Stimulated activated naive CD4-positive, alpha-beta T cell treated with Interleukin-2 at 50 U/mL for 16 hours (primary cell): Measurements from ENCODE around the gene LRFN2.

Source experiments
- DNase-seq: peaks from one replicate; lab custom pipeline; 2025; lab: John Stamatoyannopoulos, UW

LRFN2 gene

DNA sequence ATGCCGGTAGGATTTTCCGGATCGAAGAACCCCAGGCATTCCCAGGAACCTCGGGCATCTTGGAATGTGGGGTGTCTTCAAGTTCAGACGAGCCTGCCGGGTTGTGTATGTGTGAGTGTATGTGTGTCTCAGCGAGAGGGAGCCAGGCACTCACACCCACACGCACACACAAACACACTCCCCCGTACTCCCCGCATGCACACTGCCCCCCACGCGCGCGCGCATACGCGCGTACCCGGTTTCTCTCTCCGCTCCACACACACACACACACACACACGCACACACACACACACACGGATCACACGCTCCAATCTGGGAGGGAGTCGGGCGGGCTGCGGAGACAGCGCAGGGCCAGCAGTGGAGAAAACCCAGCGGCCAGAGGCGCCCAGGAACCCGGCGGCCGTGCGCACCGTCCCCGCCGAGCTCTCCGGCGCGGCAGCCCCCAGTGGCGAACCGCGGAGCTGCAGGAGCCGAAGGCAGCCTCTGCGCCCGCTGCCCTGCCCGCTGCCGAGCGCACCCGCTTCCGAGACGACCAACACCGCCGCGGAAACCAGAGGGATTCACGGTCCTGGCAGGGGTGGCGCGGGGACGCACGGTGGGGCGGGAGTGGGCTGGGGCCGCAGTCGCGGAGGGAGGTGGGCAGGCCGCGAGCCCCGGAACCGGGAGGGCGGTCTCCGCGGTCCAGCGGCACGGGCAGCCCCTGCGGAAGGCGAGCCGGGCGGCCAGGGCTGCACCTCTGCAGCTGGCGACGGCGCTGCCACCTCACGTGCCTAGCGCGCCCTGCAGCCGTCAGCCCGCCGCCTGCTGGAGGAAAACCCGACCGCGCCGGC lies at the start of gene LRFN2:
Gene LRFN2, minus strand, starts transcription at position 125 of the 830 bp plus-strand sequence.
- DNase-seq: peak; percentile 33

DNA sequence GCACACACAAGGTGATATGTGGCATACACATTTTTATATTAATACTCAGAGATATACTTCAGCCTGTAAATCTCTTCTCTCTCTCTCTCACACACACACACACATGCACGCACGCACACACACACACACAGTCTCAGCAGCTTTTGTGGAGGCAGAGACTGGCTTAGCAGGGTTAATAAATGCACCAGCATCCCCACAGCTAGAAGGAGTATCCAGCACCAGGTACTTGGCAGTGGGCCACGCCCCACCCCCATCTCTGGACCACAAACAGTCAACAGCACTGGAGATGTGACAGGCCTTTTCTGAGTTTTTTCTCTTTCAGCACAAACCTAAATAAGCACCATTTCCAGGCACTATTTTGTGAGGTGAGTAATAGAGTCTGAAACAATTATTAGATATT lies 47.3 kb upstream of the LRFN2 start:
- no peak for DNase-seq

DNA sequence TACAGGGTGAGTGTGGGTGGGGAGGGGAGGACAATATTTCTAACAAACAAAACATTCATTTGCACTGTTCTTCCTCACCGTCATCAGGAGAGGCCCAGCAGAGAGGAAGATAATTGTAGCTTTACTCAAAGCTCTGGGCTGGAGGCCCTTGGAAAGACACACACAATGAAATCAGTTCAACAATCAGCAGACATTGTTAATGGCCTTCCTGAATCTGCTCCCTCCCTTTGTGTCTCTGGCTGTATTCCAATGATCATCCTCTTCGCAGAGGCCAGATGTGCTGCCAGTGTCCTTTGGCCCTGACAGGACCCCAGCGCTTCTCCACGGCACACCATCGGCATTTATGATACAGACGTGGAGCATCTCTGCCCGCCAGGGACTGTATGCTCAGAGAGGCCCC lies 44.6 kb upstream of the LRFN2 start:
- no peak for DNase-seq

DNA sequence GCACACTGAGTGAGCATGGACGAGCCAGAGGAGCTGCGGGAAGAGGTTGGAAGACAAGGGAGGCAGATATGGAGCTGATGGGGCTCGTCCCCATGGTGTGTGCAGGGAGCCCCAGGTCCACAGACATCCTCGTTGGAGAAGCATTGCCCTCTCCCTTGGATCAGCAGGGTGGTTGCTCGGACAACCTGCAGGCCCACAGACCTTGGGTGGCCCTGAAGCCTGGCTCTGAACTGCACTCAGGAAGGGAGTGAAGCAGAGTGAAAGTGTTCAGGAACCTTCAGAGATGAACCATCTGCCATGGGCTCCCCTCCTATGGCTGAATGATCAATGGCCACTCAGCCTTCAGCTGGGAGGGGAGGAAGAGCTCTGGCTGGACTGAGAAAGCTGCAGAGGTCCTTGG lies 43.3 kb upstream of the LRFN2 start:
- DNase-seq: no peak

DNA sequence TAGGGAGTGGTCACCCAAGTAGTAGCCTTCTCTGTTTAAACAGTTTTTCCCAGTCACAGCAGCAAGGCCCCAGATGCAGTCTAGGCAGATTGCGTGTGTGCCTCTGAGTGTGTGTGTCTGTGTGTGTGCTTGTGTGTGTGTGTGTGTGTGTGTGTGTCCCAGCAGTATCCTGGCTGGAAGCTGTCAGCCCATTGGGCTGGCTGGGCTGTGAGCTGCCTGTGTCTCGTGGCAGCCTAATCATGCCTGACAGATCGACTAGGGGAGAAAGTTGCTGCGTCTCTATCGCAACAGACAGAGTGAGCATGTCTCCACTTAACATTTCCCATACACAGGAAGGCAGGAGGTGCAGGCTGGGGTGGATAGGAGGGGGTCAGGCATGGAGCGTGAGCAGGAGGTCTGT lies 42.9 kb upstream of the LRFN2 start:
- DNase-seq: no peak

DNA sequence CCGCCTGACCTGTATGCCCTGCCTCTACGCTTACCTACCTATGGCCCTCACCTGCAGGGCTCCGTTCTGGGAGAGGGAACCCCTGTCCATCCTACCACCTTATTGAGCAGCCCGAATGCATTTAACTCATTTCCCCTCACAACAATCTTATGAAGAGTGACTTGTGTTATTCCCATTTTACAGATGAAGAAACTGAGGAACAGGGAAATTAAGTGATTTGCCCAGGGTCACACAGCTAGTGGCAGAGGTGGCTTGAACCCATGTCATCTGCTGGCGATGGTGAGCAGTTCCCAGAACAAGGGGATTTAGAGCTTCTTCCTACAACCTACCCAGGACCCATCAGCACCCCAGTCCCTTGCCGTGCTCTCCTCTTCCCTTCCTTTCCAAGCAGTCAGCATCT lies 42.3 kb upstream of the LRFN2 start:
- DNase-seq: no peak

DNA sequence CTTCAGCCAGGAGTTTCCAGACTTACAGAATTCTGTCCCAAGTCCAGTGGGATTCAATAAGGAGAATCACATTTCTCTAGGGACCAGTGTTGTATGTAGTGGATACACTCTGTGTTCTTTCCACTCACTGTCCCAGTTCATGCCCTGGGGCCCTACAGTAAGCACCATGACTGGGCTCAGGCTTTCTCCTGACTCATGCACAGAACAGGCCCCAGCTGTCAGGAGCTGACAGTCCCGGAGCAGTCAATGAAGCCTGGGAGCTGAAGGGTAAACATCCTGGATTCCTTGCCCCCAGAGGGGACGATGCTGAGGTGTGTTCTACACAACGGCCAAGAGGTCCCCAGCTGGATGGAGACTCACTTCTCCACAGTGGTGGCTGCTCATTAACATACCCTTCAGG lies 40.2 kb upstream of the LRFN2 start:
- no peak for DNase-seq

DNA sequence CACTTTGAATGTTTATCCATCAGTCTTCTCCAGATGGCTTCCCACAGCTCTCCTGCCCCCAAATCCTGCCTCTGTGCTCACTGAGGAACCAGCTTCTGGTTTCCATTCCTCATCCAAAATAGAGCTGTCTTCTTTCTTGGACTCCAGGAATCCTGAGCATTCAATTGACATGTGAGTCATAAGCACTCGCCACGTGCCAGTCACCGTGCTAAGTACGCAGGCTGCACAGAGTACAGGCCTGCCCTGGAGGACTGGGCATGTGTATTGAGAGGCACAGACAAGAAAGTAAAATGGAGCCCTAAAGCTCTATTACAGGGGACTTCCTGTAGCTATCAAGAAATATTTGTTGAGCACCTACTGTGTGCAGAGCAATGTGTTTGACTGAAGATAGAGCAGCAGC lies 39.7 kb upstream of the LRFN2 start:
- no peak for DNase-seq

DNA sequence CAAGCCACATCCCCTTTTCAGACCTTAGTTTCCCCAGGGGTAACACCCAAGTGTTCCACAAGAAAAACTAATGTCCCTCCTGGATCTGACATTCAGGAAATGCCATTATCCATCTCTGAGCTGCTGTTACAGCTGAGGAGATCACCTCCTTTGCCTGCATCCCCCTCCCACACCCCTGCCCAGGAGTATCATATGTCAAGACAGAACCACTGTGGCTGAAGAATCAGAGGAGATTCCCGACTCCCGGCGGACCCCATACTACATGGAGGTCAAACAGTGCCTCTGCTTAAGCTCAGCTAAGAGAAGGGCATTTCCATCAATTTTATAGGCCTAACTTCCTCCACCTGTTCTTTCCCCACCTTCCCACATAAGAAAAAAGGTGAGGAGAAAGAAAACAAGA lies 36.8 kb upstream of the LRFN2 start:
- no peak for DNase-seq

DNA sequence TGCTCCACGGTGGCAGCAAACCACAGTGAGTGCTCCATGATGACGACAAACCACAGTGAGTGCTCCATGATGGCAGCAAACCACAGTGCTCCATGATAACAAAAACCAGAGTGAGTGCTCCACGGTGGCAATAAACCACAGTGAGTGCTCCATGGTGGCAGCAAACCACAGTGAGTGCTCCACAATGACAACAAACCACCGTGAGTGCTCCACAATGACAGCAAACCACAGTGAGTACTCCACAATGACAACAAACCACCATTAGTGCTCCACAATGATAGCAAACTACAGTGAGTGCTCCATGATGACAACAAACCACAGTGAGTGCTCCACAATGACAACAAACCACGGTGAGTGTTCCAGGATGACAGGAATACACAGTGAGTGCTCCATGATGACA lies 36.0 kb upstream of the LRFN2 start:
- DNase-seq: no peak

DNA sequence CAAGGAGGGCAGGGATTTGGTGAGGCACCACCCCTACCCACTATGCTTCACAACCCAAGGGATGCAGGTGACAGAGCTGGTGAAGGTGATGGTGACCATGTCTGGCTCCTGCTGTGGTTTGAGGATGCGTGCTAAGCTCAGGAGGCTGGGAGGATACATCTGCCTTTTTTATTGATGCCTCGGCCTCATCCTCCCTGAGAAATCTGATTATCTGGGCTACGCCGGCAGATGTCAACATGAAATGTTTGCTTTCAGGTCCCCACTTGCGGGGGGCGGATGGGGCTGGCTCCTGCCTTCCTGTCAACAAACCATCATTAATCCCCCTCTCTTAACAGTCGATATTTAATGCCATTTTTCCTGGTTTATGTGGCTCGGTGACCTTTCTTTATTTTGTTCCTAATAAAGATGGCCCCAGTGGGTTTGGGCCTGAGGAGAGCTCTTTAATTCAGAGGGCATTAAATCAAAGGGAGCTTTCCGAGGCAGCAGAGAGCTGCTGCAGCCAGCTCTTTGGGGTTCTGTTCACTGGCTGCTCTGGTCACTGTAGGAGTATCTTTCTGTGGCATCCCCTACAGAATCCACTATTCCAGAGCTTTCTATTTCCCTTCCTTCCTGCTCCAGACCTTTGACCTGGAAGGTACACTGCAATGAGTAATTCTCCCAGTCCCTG lies 33.5 kb upstream of the LRFN2 start:
- DNase-seq: no peak

DNA sequence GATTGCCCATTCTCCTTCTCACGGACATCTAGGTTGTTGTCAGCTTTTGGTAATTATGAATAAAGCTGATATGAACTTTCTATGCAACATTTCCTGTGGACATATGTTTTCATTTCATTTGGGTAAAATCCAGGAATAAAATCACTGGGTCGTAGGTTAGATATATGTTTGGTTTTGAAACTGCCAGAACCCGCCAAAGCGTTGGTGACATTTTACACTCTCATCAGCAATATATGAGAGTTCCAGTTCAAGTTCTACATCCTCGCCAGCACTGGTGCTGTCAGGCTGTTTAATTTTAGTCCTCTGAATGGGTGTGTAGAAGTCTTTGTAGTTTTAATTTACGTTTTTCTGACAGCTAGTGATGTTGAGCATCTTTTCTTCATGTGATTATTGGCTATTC lies 27.5 kb upstream of the LRFN2 start:
- DNase-seq: no peak

DNA sequence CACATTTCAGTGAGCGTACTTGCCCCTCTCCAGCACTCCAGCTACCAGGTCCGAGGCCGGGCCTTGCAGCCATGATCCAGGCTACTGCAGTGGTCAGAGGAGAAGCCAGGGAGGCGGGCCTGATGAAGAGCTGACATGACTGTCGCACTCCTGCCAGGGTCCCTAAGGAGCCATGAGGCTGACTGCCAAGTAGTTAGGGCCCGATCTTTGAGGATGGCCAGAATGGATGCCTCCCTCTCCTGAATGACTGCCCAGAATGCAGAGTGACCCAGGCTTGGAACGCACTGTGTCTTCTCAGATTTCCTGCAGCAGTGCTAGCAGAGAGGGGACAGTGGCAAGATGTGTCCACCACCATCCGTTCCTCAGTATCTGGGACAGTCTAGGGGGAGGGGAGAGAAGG lies 24.7 kb upstream of the LRFN2 start:
- DNase-seq: no peak

DNA sequence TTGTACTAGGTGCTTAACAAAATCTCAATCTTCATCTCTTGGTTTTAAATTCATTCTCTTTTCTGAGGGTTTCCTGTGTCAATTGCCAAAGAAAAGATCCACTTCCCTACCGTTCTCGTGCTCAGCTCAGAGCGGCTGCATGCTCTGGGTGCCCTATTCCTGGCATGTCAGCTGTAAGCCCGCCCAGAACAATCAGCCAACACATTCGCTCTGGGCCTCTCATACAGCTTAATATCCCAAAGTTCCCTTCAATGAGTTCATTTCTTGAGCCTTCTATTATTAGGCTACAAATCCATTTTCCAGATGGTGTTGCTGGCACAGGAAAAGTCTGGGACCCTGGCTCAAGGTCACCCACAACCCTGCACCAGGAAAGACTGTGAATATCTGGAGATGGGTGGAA lies 24.3 kb upstream of the LRFN2 start:
- no peak for DNase-seq

DNA sequence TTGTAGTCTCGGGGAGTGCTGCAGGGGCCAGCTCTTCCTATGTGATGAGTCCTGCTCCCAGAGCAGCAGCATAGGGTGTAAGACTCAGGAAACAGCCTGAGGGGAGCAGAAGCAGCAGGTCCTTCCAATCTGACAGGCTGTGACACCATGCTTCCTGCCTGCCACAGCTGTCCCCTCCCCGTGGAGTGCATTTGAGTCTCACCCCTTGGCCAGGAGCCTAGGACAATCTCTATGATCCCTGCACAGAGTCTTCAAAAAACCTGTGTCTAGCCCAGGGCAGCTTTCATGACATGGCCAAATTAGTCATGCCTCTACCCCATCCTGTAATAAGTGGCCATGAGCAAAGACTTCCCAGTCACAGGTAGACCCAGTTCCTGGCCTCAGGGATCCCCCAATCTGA lies 23.1 kb upstream of the LRFN2 start:
- no peak for DNase-seq

DNA sequence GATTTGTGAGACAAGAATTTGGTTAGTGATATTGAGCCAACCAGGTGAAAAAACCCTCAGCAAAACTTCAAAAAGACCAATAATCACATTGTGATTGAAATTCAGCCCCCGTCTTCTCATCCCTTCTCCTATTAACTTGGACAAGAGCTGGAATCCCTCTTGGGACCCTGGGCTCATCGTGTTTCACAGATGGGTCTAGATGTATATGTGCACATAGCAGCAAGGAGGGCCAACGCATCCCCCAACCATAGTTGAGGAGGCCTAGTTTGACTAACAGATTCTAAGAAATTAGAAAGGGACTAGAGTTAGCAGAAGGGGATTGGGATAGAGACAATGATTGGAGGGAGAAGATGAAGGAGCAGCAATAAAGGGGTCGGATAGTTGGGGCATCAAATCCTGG lies 19.8 kb upstream of the LRFN2 start:
- DNase-seq: no peak

DNA sequence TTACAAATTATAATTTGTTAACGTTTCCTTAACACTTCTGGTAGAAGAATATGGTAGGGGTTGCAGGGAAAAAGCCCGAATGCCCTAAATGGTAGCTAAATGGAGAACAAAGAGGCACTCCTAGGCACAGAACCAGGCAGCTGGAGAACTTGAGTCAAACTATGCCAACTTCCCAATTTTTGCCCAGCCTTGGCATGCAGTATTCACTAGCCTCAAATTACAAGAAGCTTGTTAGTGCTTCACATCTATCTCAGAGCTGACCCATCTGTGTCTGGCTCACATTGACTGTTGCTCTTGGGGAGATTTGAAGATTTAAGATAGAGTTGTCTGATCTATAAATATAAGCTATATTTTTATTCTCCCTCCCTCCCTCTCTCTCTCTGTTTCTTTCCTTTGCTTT lies 19.4 kb upstream of the LRFN2 start:
- DNase-seq: no peak

DNA sequence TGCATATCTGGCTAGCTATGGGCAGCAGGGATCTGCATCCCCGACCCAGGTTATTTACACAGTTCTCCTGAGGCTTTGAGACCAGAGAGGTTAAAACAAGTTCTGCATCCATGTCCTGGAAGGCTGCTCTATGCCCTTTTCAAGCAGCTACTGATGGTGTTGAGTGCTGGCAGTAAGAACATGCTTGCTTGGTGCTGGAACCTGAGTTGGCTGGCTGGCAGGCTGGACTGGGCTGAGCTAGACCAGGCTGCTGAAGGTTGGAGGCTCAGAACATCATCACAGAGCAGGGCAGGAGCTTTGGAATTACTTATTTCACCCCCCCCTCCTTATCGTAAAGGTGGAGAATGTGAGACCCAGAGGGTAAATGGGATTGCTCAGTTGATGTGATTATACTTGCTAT lies 16.9 kb upstream of the LRFN2 start:
- no peak for DNase-seq

DNA sequence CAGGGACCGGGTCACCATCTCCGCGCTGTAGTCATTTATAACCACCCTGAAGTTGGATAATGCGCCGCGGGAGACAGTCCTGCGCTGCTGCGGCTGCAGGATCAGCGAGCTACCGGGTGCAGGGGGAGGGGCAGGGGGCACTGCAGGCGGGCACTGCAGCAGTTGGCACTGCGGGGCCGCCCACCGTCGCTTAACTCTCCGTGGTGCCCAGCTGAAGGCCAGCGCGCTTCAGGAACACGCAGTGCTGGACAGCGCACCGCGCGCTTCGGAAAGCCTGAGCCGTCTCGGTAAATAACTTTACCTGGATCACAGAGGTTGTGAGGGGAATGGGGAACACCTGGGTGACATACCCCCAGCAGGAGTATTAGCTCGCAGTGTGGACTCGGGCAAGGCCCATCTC lies 12.4 kb upstream of the LRFN2 start:
- DNase-seq: no peak

DNA sequence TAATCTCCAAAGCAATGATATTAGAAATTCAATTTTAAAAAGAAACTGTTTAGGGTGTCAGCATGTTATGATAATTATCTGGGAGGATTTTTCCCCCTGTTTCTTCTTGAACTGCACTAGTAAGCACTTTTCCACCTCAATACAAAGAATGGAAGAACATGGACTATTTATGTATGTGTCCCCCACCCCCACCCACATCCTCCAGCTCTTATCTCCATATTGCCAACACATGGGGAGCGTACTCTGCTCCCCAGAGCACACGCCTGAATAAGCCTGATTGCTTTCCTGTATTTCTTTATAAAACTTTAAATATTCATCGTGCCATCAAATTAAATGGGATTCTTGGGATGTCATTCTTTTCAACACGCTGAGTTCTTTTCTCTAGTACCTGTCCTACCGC lies 11.4 kb upstream of the LRFN2 start:
- no peak for DNase-seq

DNA sequence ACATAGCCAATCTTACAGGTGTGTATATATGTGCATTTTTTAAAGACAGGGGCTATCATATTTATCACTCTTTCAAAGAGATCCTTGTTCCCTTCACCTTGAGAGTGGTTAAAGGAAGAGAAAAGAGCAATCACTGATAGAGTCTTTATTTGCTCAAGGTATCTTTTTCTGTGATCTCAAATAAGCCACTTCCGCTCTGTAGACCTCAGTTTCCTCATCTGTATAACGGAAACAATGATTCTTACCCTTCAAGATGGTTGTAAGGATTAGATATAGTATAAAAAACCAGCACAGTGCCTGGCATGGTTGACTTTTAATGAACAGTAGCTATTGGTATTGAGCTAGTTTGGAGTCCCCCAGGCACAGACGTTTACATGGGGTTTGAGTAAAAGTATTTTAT lies 10.1 kb upstream of the LRFN2 start:
- no peak for DNase-seq

DNA sequence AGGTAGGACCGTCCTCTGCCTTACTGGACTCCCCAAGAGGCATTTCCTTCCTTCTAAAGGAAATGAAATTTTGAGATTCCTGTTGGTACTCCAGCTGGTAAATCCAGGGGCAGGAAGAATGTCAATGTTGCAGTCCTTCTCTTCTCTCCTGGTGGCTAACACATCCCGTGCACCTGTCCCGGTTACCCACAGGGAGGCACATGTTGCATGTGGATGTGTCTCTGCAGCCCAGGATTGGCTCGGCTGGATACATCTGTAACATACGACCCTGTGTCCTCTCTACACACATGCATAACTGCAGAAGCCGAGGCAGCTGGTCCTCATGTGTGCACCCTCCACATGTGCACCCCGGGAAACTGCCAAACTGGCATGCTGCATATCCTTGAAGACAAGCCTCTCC lies 1.3 kb upstream of the LRFN2 start:
- no peak for DNase-seq

DNA sequence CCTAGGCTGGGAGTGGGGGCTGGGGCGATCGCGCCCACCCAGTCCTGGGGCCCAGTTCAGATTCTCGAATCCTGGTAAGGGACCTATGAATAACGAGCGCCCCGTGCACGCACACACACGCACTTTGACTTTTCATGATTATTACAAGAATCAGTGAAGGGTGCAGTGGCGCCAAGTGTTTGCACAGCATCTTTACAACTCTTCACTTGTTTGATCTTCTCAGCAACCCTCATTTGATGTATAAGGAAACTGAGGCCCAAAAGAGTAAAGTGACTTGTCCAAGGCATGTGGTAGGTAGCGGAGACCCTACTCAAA lies 863 bp upstream of the LRFN2 start:
- DNase-seq: no peak
